Trophoblast cell (in vitro differentiated cells and primary cell): ENCODE measurements around the gene ZNF639. TPM values are rescaled to one million over a fixed set of nuclear protein-coding genes. Genes with fewer than 3 reads are reported as not detected.
"Not testable (repeated sequence)": the region's sequence is repeated elsewhere in the genome, so short reads cannot be mapped to it uniquely, and the experiment has no call there.

Source experiments
- DNase-seq, 2 donors: peaks; one replicate each; pipeline ENCODE4 v3.0.0-alpha.2; 2016
- H2AFZ ChIP-seq: 2 replicates; pipeline ENCODE4 v1.6.1; 2013; ENCODE audit warnings: low read length, moderate library complexity, mild to moderate bottlenecking; ENCODE audit not compliant: insufficient read depth, poor library complexity
- H2AK5ac ChIP-seq: 2 replicates; pipeline ENCODE4 v1.6.1; 2013; ENCODE audit warnings: mild to moderate bottlenecking, low read length
- H2BK120ac ChIP-seq: 2 replicates; pipeline ENCODE4 v1.6.1; 2013; ENCODE audit warnings: low read length, mild to moderate bottlenecking, moderate library complexity; ENCODE audit not compliant: insufficient read depth, poor library complexity
- H2BK12ac ChIP-seq: 2 replicates; pipeline ENCODE4 v1.6.1; 2013; ENCODE audit warnings: mild to moderate bottlenecking, low read length, moderate library complexity
- H2BK5ac ChIP-seq: 2 replicates; pipeline ENCODE4 v1.6.1; 2013; ENCODE audit warnings: low read length, low read depth, moderate library complexity, mild to moderate bottlenecking; ENCODE audit not compliant: poor library complexity
- H3K14ac ChIP-seq: 2 replicates; pipeline ENCODE4 v1.6.1; 2013; ENCODE audit warnings: mild to moderate bottlenecking, low read length
- H3K18ac ChIP-seq: 2 replicates; pipeline ENCODE4 v1.6.1; 2013; ENCODE audit warnings: mild to moderate bottlenecking, low read length
- H3K23ac ChIP-seq: 2 replicates; pipeline ENCODE4 v1.6.1; 2013; ENCODE audit warnings: low read length
- H3K27ac ChIP-seq: 2 replicates; pipeline ENCODE4 v1.5.1; 2013; ENCODE audit warnings: low read depth, mild to moderate bottlenecking, inconsistent platforms, low read length, moderate library complexity
- H3K27me3 ChIP-seq: 2 replicates; pipeline ENCODE4 v1.6.1; 2013; ENCODE audit warnings: inconsistent platforms, mild to moderate bottlenecking, low read length, moderate library complexity; ENCODE audit not compliant: insufficient read depth
- H3K36me3 ChIP-seq, 2 experiments: 1 replicate in 1 of 2; 2 replicates in 1 of 2; pipeline ENCODE4 v1.6.1; 2013; ENCODE audit warnings: low read length in 2 of 2, mild to moderate bottlenecking in 2 of 2, moderate library complexity in 1 of 2; ENCODE audit not compliant: insufficient read depth in 2 of 2, control insufficient read depth in 1 of 2
- H3K4ac ChIP-seq: 2 replicates; pipeline ENCODE4 v1.6.1; 2013; ENCODE audit warnings: low read depth, mild to moderate bottlenecking, low read length, moderate library complexity
- H3K4me1 ChIP-seq, 2 experiments: 1 replicate in 1 of 2; 2 replicates in 1 of 2; pipeline ENCODE4 v1.6.1; 2013; ENCODE audit warnings: low read length in 2 of 2, mild to moderate bottlenecking in 2 of 2, moderate library complexity in 1 of 2; ENCODE audit not compliant: insufficient read depth in 2 of 2, control insufficient read depth in 1 of 2
- H3K4me2 ChIP-seq: 2 replicates; pipeline ENCODE4 v1.6.1; 2013; ENCODE audit warnings: inconsistent platforms, mild to moderate bottlenecking, low read length, moderate library complexity
- H3K4me3 ChIP-seq: 2 replicates; pipeline ENCODE4 v1.5.1; 2013; ENCODE audit warnings: mild to moderate bottlenecking, low read depth, low read length, inconsistent platforms
- H3K79me1 ChIP-seq: one replicate; pipeline ENCODE4 v1.6.1; 2013; ENCODE audit warnings: low read length
- H3K79me2 ChIP-seq: 2 replicates; pipeline ENCODE4 v1.6.1; 2013; ENCODE audit warnings: low read length, mild to moderate bottlenecking; ENCODE audit not compliant: control insufficient read depth, insufficient read depth, poor library complexity
- H3K9ac ChIP-seq: 2 replicates; pipeline ENCODE4 v1.6.1; 2013; ENCODE audit warnings: mild to moderate bottlenecking, low read length
- H3K9me3 ChIP-seq: 2 replicates; pipeline ENCODE4 v1.6.1; 2013; ENCODE audit warnings: low read depth, mild to moderate bottlenecking, control low read depth, inconsistent platforms, low read length; ENCODE audit not compliant: insufficient read depth
- H4K12ac ChIP-seq: 2 replicates; pipeline ENCODE4 v1.6.1; 2013; ENCODE audit warnings: low read depth, mild to moderate bottlenecking, low read length, moderate library complexity
- H4K8ac ChIP-seq: 2 replicates; pipeline ENCODE4 v1.6.1; 2013; ENCODE audit warnings: low read depth, mild to moderate bottlenecking, low read length, moderate library complexity
- H4K91ac ChIP-seq: one replicate; pipeline ENCODE4 v1.6.1; 2013; ENCODE audit warnings: low read depth, mild to moderate bottlenecking, low read length, moderate library complexity
- WGBS: extraction: QIAGEN DNeasy Blood & Tissue Kit; methylation state at CpG from one replicate; pipeline ENCODE4 v1.1.7; 2013; ENCODE audit warnings: missing lambda C conversion rate; ENCODE audit not compliant: insufficient read length, insufficient coverage; ENCODE audit errors: extremely low coverage; 5-methylcytosine and 5-hydroxymethylcytosine counted together
- polyA plus RNA-seq: library from polyadenylated mRNA; stranded (reverse); fragments of 200-250 nt; gene quantifications from 2 replicates; pipeline ENCODE4 v1.2.3, GENCODE V29; 2013

The ZNF639 gene
- polyA plus RNA-seq: 17.0 and 17.6 TPM in 2 replicates

DNA sequence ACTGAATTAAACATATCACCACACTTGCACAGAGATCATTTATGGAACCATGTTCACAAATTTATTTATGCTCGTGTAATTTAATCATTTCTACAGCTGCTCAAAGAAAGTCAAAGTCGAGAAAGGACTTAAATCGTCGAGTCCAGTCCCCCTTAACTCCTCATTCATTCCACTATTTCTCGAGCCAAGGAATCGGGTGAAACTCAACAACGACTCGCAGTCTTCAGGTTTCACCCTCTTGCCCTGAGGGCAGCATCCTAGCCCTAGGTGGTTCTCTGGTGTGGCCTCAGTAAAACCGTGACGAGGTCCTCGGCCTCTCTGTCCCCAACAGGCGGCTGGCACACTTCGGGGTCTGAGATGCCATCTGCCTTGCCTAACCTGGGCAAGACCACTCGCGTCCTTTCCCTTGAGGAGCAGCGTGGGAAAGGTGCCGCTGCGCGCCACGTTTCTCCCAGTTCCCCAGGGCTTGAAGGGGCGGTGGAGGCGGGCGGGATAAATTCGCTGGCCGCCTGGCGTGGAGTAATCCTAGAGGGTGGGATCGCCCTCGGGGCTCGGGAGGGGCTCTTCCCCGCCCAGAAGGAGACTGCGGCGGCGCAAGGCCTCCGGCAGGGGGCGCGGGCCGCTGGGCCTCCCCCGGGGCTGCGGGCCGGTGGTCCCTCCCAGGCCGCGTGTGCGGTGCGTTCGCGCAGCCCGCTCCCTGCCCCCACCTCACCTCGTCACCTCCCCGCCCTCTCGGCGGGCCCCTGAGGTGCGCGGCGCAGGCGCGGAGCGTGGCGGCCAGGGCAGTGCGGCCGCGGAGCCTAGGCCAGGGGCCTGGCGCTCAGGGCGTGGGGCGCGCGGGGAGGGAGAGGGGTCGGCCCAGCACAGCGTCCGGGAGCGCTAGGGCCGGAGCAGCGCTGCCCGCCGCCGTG, at the start of gene ZNF639:
ZNF639 (plus strand) TSS at position 746 of the 911 bp plus-strand sequence. CDS start 5,263 bp downstream, outside the sequence.
- no CpG with 5 or more reads among the region's 75 CpGs for WGBS
- peaks cover 11% of the 10 kb centered on the region for H3K79me1 ChIP-seq
- peaks cover 0 to 2% of the 10 kb centered on the region in 2 experiments for H3K4me1 ChIP-seq
- H3K36me3 ChIP-seq: peaks cover 4 to 6% of the 10 kb centered on the region in 2 experiments
- H2AFZ ChIP-seq: peak within 1 kb of the TSS; percentile 81
- H3K14ac ChIP-seq: peak within 1 kb of the TSS; percentile 88
- peak within 1 kb of the TSS; percentile 80 for H3K4ac ChIP-seq
- peaks cover 13% of the 10 kb centered on the region for H3K79me2 ChIP-seq
- no peaks in the 10 kb centered on the region for H3K27me3 ChIP-seq
- no peak within 1 kb of the TSS for H3K23ac ChIP-seq
- H3K18ac ChIP-seq: peak within 1 kb of the TSS; percentile 95
- H3K27ac ChIP-seq: peak within 1 kb of the TSS; percentile 76
- peak within 1 kb of the TSS; percentile 90 for H4K8ac ChIP-seq
- H3K9ac ChIP-seq: peak within 1 kb of the TSS; percentile 97
- H3K4me2 ChIP-seq: peak within 1 kb of the TSS; percentile 73
- H2BK12ac ChIP-seq: no peak within 1 kb of the TSS
- peak within 1 kb of the TSS; percentile 71 for H2AK5ac ChIP-seq
- peak within 1 kb of the TSS; percentile 87 for H4K91ac ChIP-seq
- peak within 1 kb of the TSS; percentile 94 for H3K4me3 ChIP-seq
- peak within 1 kb of the TSS; percentile 61 for H2BK5ac ChIP-seq
- peak; percentile 85 to 93 for DNase-seq
- peak within 1 kb of the TSS; percentile 80 for H2BK120ac ChIP-seq
- peak within 1 kb of the TSS; percentile 37 for H4K12ac ChIP-seq
- no peaks in the 10 kb centered on the region for H3K9me3 ChIP-seq

DNA sequence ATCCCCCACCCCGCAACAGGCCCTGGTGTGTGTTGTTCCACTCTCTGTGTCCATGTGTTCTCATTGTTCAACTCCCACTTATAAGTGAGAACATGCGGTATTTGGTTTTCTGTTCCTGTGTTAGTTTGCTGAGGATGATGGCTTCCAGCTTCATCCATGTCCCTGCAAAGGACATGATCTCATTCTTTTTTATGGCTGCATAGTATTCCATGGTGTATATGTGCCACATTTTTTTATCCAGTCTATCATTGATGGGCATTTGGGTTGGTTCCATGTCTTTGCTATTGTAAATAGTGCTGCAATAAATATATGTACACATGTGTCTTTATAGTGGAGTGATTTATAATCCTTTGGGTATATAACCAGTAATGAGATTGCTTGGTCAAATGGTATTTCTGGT, 48.4 kb upstream of the ZNF639 start:
- not testable (repeated sequence) for H2BK120ac ChIP-seq, H3K9ac ChIP-seq, DNase-seq, H2AK5ac ChIP-seq, H3K18ac ChIP-seq, H3K36me3 ChIP-seq, H4K8ac ChIP-seq, H3K79me1 ChIP-seq, H4K12ac ChIP-seq, H3K14ac ChIP-seq, H2AFZ ChIP-seq, H3K27ac ChIP-seq, H3K27me3 ChIP-seq, H3K4ac ChIP-seq, H3K9me3 ChIP-seq, H3K79me2 ChIP-seq, H3K23ac ChIP-seq, H4K91ac ChIP-seq, H2BK5ac ChIP-seq, H2BK12ac ChIP-seq, H3K4me2 ChIP-seq, H3K4me1 ChIP-seq, H3K4me3 ChIP-seq
- no CpG with 5 or more reads among the region's 2 CpGs for WGBS

DNA sequence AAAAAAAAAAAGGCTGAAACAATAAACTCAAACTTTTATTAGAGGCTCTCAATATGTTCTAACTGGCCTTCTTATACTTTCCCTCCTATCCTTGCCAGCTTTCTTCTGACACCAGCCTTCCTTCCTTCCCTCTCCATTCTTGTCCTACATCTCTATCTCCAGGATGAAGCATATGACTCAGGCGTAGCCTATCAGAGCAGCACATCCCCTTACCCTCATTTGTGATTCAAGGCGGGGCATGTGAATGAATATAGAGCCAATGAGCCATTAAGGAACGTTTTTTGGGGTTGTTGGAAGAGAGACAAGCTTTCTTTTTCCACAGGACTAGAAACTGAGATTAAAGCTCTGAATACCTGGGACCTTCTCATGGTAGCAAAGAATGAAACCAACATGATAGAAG, 46.8 kb upstream of the ZNF639 start:
- Histone ChIP-seq H3K4me1 (peaks cover 0 to 2% of the 10 kb centered on the region in 2 experiments), H2AK5ac (no peak overlapping the region)

DNA sequence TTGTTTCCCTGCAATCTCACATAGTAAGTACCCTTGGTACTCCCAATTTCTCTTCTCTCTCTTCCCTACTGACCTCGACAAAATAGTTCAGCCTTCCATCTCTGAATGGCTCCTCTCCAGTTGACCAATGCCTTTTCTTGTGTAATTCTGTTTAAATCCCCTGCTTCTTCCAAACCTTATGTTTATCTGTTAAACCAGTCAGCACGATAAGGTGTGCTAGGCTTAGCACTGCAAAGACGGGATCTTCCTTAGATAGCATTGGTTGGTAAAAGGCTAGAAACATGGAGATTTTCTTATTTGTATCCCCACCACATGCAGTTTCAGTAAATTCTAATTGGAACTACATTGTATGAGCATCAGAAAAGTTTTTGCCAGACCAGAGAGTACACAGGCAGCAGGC, 46.1 kb upstream of the ZNF639 start:
- H4K12ac ChIP-seq: no peak overlapping the region
- H3K27me3 ChIP-seq: no peaks in the 10 kb centered on the region
- no peaks in the 10 kb centered on the region for H3K79me1 ChIP-seq
- H3K4me3 ChIP-seq: no peak overlapping the region
- H4K8ac ChIP-seq: no peak overlapping the region
- H2BK120ac ChIP-seq: no peak overlapping the region
- no peak overlapping the region for H2BK5ac ChIP-seq
- H3K79me2 ChIP-seq: no peaks in the 10 kb centered on the region
- H2AFZ ChIP-seq: no peak overlapping the region
- H3K9me3 ChIP-seq: no peaks in the 10 kb centered on the region
- no peak for DNase-seq
- H3K4ac ChIP-seq: no peak overlapping the region
- no peaks in the 10 kb centered on the region for H3K36me3 ChIP-seq
- no peak overlapping the region for H3K23ac ChIP-seq
- no peak overlapping the region for H3K27ac ChIP-seq
- no peak overlapping the region for H3K4me2 ChIP-seq
- no peak overlapping the region for H3K18ac ChIP-seq
- H3K14ac ChIP-seq: no peak overlapping the region
- H2BK12ac ChIP-seq: no peak overlapping the region
- H3K9ac ChIP-seq: no peak overlapping the region
- H4K91ac ChIP-seq: no peak overlapping the region
- no CpG with 5 or more reads among the region's 3 CpGs for WGBS
- peaks cover 0 to 2% of the 10 kb centered on the region in 2 experiments for H3K4me1 ChIP-seq
- no peak overlapping the region for H2AK5ac ChIP-seq

More for the DNA sequence above, 46.8 kb upstream of the ZNF639 start:
- H3K27ac ChIP-seq: no peak overlapping the region
- no peaks in the 10 kb centered on the region for H3K79me2 ChIP-seq
- no peak overlapping the region for H2BK12ac ChIP-seq
- H3K23ac ChIP-seq: no peak overlapping the region
- no peaks in the 10 kb centered on the region for H3K9me3 ChIP-seq
- no peak overlapping the region for H4K8ac ChIP-seq
- H3K4ac ChIP-seq: no peak overlapping the region
- no peaks in the 10 kb centered on the region for H3K79me1 ChIP-seq
- no peak overlapping the region for H3K4me3 ChIP-seq
- H3K4me2 ChIP-seq: no peak overlapping the region
- no peak overlapping the region for H2BK120ac ChIP-seq
- no CpG with 5 or more reads among the region's 3 CpGs for whole genome bisulfite sequencing
- H3K14ac ChIP-seq: no peak overlapping the region
- no peak overlapping the region for H3K18ac ChIP-seq
- H4K12ac ChIP-seq: no peak overlapping the region
- no peak overlapping the region for H3K9ac ChIP-seq
- H4K91ac ChIP-seq: no peak overlapping the region
- H2AFZ ChIP-seq: no peak overlapping the region
- H3K36me3 ChIP-seq: no peaks in the 10 kb centered on the region
- H3K27me3 ChIP-seq: no peaks in the 10 kb centered on the region
- H2BK5ac ChIP-seq: no peak overlapping the region
- no peak for DNase-seq
